Activated naive CD4-positive, alpha-beta T cell treated with anti-CD3 and anti-CD28 coated beads, Interleukin-2, amount 10 ng/mL, durations not matched to agents 7 days and 5 days (primary cell): ENCODE results near the gene KRTAP4-3.
A peak's percentile ranks its signal among the peaks of the same experiment; 100 is the strongest.
"Not testable (repeated sequence)": the region's sequence is repeated elsewhere in the genome, so short reads cannot be mapped to it uniquely, and the experiment has no call there.

Experiments used
- CTCF ChIA-PET: fragments of 350-600 bp; sonication (Branson Sonifier 250); formaldehyde crosslinking; loops from one replicate; lab custom pipeline; 2021; ENCODE audit warnings: antibody characterized with exemption; lab: Charles Lee
- DNase-seq: peaks from one replicate; pipeline ENCODE4 v3.0.0-alpha.2; 2020
- H3K27ac Mint-ChIP-seq: one replicate; pipeline ENCODE4 v1.8.0; 2021; ENCODE audit warnings: mild to moderate bottlenecking, moderate library complexity, mixed read lengths
- H3K27me3 Mint-ChIP-seq: one replicate; pipeline ENCODE4 v1.8.0; 2021; ENCODE audit warnings: mild to moderate bottlenecking, mixed read lengths
- H3K36me3 Mint-ChIP-seq: one replicate; pipeline ENCODE4 v1.8.0; 2021; ENCODE audit warnings: mixed read lengths
- H3K4me1 Mint-ChIP-seq: one replicate; pipeline ENCODE4 v1.8.0; 2021; ENCODE audit warnings: mixed read lengths
- H3K4me3 Mint-ChIP-seq: one replicate; pipeline ENCODE4 v1.8.0; 2021; ENCODE audit warnings: mild to moderate bottlenecking, moderate library complexity, mixed read lengths
- H3K9me3 Mint-ChIP-seq: one replicate; pipeline ENCODE4 v1.8.0; 2021; ENCODE audit warnings: mixed read lengths

Gene KRTAP4-3

DNA sequence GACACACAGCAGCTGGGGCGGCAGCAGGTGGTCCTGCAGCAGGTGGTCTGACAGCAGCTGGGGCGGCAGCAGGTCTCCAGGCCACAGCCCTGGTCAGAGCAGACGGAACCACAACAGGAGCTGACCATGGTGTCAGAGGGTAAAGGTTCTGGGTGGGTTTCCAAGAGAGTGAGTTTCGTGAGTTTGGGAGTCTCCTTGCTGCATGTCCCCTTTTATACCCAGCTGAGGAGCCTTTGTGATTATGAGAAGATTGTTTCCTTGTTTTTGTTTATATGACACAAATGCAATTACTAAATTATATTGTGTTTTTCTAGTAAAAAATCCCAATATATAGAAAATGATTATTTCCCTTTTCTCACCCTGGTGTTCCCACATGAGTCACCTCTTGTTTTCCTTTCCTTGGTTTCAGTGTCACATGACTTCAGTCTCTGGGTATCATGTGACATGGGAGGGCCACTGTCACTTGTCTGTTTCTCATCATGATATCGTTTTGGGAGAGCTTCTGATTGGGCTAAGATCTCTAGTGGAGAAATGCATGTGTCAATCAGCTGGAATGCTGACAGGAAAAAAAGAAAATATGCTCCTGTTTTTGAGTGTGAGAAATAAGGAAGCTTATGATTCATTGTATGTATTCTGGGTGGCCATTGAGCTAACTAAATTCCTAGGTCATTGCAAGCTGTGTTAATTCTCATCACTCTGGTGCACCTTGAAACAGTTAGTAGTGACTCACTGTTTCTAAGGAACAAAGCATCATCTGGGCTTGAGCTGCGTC lies 27.5 kb downstream of the KRTAP4-3 start, which contains the start of gene KRTAP4-6:
Gene KRTAP4-6, minus strand, starts transcription at position 185 of the 772 bp plus-strand sequence. Its CDS starts 57 bp downstream, at position 128.
- DNase-seq, result no peak
- Mint-ChIP-seq H3K27me3 (peaks cover 4% of the 10 kb centered on the region), H3K27ac (no peak within 1 kb of the TSS), H3K36me3 (no peaks in the 10 kb centered on the region), H3K9me3 (peaks cover 24% of the 10 kb centered on the region), H3K4me3 (no peak within 1 kb of the TSS), H3K4me1 (no peaks in the 10 kb centered on the region)
- CTCF ChIA-PET, result no interaction called here

DNA sequence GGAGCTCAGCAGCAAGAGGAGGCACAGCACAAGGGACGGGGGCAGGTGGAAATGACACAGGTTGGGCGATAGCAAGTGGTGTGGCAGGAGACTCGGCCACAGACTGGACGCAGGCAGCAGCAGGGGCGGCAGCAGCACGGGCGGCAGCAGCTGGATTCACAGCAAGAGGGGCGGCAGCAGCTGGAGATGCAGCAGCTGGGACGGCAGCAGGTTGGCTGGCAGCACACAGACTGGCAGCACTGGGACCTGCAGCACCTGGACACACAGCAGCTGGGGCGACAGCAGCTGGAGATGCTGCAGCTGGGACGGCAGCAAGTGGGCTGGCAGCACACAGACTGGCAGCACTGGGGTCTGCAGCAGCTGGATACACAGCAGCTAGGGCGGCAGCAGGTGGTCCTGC lies 28.2 kb downstream of the KRTAP4-3 start:
- H3K27me3 Mint-ChIP-seq, H3K4me1 Mint-ChIP-seq, H3K4me3 Mint-ChIP-seq, DNase-seq, CTCF ChIA-PET, H3K27ac Mint-ChIP-seq, H3K36me3 Mint-ChIP-seq: not testable (repeated sequence)
- peaks cover 24% of the 10 kb centered on the region for H3K9me3 Mint-ChIP-seq

DNA sequence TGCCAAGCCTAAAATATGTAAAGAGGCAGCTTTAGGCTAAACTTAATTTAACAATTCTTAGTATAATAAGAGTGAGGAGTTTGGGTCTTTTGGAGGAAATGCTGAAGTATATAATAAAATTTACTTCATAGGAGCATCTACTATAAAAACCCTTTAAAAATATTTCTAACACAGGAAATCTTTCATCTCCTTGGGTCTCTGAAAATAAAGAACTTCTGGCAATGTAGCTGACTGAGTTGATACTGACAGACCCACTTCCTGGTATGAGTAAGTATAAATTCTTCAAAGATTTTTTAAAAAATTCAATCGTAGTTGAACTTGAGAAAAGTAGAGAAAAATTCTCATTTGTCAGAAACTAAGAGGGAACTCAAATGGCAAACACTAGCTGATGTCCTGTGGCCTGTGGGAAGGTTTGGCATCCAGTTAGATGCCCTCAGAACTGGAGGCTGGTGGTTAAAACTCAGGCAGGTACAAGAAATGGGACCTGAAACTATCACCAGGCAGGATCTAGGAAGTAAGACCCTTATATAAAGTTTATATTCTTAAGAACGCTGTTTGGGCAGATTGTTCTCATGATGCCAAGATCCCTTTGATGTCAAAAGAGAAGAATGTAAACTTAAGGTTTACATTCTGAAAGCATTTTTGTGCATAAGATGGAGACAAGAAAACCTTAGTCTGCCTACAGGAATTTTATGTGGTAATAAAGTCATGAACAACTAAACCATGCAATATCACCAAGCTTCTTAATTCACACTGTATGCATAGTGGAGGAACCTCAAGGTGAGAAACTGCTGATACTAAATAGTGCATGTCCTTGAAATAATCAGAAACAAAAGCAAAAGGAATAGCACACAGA lies 33.9 kb downstream of the KRTAP4-3 start:
- no peak overlapping the region for H3K27ac Mint-ChIP-seq
- H3K9me3 Mint-ChIP-seq, result peaks cover 2% of the 10 kb centered on the region
- no peak for DNase-seq
- CTCF ChIA-PET, result no interaction called here
- H3K4me1 Mint-ChIP-seq, result no peaks in the 10 kb centered on the region
- H3K27me3 Mint-ChIP-seq, result no peaks in the 10 kb centered on the region
- no peak overlapping the region for H3K4me3 Mint-ChIP-seq
- H3K36me3 Mint-ChIP-seq, result no peaks in the 10 kb centered on the region

DNA sequence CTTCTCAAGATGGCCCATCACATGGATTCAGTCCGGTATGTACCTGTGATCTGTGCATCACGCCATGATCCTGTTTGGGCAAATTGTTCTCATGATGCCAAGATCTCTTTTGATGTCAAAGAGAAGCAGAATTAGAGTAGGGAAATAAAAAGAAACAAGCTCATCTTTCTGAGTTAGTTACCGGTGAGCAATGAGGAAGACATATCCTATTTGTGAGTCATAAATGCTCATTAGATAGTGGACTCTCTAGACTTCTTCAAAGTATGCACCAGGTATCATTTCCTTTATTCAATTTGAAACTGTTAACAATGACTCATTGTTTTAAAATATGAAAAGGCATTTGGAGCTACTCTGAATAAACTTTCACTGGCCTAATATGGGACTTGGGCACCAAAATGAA lies 36.0 kb downstream of the KRTAP4-3 start:
- Mint-ChIP-seq H3K27ac (no peak overlapping the region), H3K36me3 (no peaks in the 10 kb centered on the region), H3K4me3 (no peak overlapping the region), H3K9me3 (no peaks in the 10 kb centered on the region), H3K4me1 (no peaks in the 10 kb centered on the region), H3K27me3 (no peaks in the 10 kb centered on the region)
- no peak for DNase-seq
- CTCF ChIA-PET, result no interaction called here

DNA sequence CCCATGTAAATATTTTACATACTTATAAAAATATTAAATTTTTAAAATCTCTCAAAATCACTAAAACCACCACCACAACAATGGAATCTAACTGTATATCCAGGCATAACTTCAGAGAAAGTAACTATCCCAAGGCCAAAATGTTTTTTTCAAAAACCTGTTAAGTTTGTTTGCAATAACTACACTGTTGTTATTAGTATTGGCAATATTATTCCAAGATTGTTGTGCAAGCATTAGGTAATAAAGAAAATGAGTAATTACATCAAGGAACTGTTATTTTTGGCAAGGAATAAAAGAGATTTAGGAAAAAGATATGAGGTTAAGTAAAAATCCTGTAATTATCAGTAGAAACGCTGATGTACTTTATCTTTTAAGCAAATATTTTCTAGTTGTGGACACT lies 40.6 kb downstream of the KRTAP4-3 start:
- CTCF ChIA-PET, result no interaction called here
- Mint-ChIP-seq H3K4me1 (peaks cover 22% of the 10 kb centered on the region), H3K9me3 (no peaks in the 10 kb centered on the region), H3K4me3 (no peak overlapping the region), H3K27me3 (peaks cover 3% of the 10 kb centered on the region), H3K27ac (no peak overlapping the region), H3K36me3 (no peaks in the 10 kb centered on the region)
- no peak for DNase-seq

DNA sequence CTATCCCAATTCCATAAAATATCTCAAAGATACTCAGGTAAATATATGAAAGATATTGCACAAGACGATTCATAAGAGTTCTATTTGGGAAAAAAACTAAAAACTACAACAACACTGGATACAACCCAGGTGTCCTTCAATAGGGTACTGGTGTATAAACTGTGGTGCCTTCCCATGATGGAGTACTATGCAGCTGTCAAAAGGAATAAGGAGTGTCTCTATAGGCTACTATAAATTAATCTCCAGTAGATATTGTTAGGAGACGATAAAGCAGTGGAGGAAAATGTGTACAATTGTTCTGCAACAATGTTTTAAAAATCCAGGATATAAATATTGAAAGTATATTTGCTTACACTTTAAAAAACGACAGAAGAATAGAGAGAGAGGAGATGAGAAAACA lies 41.6 kb downstream of the KRTAP4-3 start:
- H3K36me3 Mint-ChIP-seq, result no peaks in the 10 kb centered on the region
- H3K27me3 Mint-ChIP-seq, result peaks cover 3% of the 10 kb centered on the region
- H3K9me3 Mint-ChIP-seq, result no peaks in the 10 kb centered on the region
- H3K4me1 Mint-ChIP-seq, result peaks cover 22% of the 10 kb centered on the region
- H3K4me3 Mint-ChIP-seq, result no peak overlapping the region
- CTCF ChIA-PET, result no interaction called here
- H3K27ac Mint-ChIP-seq, result no peak overlapping the region
- no peak for DNase-seq

DNA sequence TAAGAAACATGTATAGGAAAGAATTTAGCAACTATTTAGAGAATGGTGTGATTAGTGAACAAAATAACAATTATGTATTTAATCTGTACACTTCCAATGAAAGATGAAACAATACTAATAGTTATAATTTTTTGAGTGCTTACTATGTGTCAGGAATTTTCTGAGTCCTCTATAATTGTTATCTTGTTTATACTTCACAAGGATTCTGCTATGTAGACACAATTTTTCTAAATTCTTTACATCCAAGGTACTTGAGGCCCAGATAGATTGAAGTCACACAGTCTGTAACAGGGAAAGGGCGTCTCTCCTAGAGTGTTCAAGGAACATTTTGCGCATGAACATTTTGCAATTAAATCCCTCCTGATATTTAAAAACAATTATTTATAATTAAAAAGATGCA lies 43.0 kb downstream of the KRTAP4-3 start:
- H3K27ac Mint-ChIP-seq, result no peak overlapping the region
- DNase-seq, result no peak
- peaks cover 3% of the 10 kb centered on the region for H3K9me3 Mint-ChIP-seq
- peaks cover 30% of the 10 kb centered on the region for H3K4me1 Mint-ChIP-seq
- peaks cover 4% of the 10 kb centered on the region for H3K36me3 Mint-ChIP-seq
- CTCF ChIA-PET, result no interaction called here
- H3K27me3 Mint-ChIP-seq, result peaks cover 3% of the 10 kb centered on the region
- no peak overlapping the region for H3K4me3 Mint-ChIP-seq

DNA sequence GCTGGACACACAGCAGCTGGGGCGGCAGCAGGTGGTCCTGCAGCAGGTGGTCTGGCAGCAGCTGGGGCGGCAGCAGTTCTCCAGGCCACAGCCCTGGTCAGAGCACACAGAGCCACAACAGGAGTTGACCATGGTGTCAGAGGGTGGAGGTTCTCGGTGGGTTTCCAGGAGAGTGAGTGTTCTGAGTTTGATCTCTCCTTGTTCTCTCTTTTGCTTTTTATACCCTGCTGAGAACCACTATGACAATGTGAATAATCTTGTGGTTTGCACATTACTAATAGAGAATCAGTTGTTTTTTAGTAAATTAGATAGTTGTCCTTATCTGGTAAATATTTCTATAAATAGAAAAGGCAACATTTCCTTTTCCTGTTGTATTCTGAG lies 44.0 kb downstream of the KRTAP4-3 start, which contains the start of gene KRTAP4-12:
Gene KRTAP4-12, minus strand, starts transcription at position 192 of the 381 bp plus-strand sequence. Its CDS starts 60 bp downstream, at position 132.
- H3K9me3 Mint-ChIP-seq, H3K27me3 Mint-ChIP-seq, H3K36me3 Mint-ChIP-seq, H3K4me3 Mint-ChIP-seq, H3K27ac Mint-ChIP-seq, DNase-seq, CTCF ChIA-PET: not testable (repeated sequence)
- peaks cover 33% of the 10 kb centered on the region for H3K4me1 Mint-ChIP-seq

DNA sequence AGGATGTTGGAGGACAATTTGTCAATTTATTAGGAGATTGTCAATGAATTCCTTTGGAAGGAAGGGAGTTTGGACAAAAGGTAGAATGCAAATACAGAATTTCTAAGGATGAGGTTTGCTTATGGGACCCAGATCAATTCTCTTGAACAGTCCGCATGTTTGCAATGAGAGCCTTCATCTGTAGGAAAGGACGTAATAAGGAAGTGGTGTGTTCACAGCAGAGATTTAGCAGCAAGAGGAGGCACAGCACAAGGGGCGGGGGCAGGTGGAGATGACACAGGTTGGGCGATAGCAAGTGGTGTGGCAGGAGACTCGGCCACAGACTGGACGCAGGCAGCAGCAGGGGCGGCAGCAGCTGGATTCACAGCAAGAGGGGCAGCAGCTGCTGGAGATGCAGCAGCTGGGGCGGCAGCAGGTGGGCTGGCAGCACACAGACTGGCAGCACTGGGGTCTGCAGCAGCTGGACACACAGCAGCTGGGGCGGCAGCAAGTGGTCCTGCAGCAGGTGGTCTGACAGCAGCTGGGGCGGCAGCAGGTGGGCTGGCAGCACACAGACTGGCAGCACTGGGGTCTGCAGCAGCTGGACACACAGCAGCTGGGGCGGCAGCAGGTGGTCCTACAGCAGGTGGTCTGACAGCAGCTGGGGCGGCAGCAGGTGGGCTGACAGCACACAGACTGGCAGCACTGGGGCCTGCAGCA lies 44.6 kb downstream of the KRTAP4-3 start:
- DNase-seq, CTCF ChIA-PET, H3K9me3 Mint-ChIP-seq, H3K36me3 Mint-ChIP-seq, H3K27ac Mint-ChIP-seq, H3K27me3 Mint-ChIP-seq, H3K4me3 Mint-ChIP-seq: not testable (repeated sequence)
- peaks cover 33% of the 10 kb centered on the region for H3K4me1 Mint-ChIP-seq

DNA sequence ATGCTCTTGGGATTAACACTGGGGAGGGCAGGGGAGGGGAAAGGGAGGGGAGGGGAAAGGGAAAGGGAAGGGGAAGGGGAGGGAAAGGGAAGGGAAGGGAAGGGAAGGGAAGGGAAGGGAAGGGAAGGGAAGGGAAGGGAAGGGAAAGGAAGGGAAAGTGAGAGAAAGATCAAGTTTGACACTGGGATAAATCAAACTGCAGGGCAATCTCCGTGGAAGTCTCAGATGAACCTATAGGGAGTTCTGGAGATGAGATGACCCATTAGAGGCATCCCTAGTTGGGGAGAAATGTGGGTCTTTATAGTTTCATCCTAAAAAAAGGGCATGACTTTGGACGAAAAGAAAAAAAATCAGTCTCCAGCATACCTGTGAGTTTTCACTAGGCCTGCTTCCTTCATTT lies 46.3 kb downstream of the KRTAP4-3 start:
- peaks cover 5% of the 10 kb centered on the region for H3K9me3 Mint-ChIP-seq
- H3K4me3 Mint-ChIP-seq, result no peak overlapping the region
- peaks cover 15% of the 10 kb centered on the region for H3K27me3 Mint-ChIP-seq
- peaks cover 33% of the 10 kb centered on the region for H3K4me1 Mint-ChIP-seq
- H3K27ac Mint-ChIP-seq, result no peak overlapping the region
- CTCF ChIA-PET, result no interaction called here
- H3K36me3 Mint-ChIP-seq, result peaks cover 4% of the 10 kb centered on the region
- DNase-seq, result no peak

DNA sequence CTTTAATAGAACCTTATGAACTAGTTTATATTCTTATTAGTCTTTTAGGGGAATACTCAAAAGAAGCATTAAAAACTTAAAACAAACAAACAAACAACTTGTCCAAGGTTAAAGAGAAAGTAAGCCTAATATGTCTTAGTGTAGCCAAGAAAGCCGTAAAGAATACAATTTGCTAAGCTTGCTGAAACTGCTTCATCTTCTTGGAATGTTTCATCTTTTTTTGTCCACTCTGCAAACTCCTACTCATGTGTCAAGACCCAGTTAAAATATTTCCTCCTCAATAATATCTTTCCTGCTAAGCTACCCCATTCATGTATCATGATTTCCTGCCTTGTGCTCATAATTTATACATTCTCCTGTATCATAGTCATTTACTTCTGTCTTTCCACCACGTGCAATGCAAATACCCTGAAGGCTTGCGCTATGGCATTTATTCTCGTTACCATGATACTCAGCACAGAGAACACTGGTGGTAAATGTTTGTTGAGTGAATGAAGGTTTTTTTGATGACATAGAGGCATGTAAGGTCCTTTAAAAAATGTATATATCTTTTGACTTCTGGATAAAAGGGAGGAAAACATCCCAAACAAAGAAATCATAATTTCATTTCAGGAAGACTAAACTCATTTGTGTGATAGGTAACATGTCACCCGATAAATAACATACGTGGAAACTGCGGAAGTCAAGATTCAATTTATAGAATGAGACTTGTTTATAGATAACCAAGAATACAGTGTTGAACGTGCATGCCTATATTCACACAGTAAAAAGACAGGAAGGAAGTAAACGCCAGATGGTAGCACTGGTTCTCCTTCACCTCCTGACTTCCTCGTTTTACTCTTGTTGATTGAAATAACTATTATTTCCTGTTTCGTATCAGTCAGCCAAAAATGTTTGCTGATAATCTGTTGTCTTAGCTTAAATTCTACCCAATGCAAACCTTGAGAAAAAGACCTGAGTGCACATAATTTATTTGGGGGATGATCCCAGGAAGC lies 48.0 kb downstream of the KRTAP4-3 start:
- Mint-ChIP-seq H3K27ac (peak overlapping the region; percentile 73), H3K4me1 (peaks cover 22% of the 10 kb centered on the region), H3K27me3 (peaks cover 12% of the 10 kb centered on the region)
- not testable (repeated sequence) for H3K4me3 Mint-ChIP-seq, DNase-seq, H3K9me3 Mint-ChIP-seq, H3K36me3 Mint-ChIP-seq
- CTCF ChIA-PET, result interaction anchor here (0.6 kb wide), 1 partner anchor 201 kb away, joined by 3 read pairs; no protein-coding TSS in a partner anchor

DNA sequence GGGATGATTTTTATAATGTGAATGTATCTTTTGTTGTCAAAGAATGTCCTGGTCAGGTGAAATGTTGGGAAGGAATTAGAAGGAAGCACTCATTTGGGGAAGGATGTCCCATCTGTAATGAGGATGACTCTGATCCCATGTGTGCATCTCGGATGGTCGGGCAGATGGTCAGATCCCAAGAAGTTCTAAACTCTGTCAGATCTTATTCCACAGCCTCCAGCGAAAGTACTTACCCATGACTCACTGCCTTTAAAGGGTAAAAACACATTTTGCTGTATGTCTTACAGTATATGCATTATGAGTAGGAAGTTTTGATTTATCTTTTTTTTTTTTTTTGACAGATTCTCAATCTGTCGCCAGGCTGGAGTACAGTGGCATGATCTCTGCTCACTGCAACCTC lies 49.3 kb downstream of the KRTAP4-3 start:
- H3K9me3 Mint-ChIP-seq, result peaks cover 5% of the 10 kb centered on the region
- DNase-seq, result no peak
- no peak overlapping the region for H3K27ac Mint-ChIP-seq
- peaks cover 4% of the 10 kb centered on the region for H3K36me3 Mint-ChIP-seq
- H3K4me1 Mint-ChIP-seq, result peaks cover 16% of the 10 kb centered on the region
- no peak overlapping the region for H3K4me3 Mint-ChIP-seq
- peaks cover 20% of the 10 kb centered on the region for H3K27me3 Mint-ChIP-seq
- CTCF ChIA-PET, result no interaction called here

DNA sequence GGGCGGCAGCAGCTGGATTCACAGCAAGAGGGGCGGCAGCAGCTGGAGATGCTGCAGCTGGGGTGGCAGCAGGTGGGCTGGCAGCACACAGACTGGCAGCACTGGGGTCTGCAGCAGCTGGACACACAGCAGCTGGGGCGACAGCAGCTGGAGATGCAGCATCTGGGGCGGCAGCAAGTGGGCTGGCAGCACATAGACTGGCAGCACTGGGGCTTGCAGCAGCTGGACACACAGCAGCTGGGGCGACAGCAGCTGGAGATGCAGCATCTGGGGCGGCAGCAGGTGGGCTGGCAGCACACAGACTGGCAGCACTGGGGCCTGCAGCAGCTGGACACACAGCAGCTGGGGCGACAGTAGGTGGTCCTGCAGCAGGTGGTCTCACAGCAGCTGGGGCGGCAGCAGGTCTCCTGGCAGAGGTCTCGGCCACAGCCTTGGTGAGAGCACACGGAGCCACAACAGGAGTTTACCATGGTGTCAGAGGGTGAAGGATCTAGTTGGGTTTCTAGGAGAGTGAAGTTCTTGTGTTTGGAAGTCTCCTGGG lies 50.1 kb downstream of the KRTAP4-3 start, which contains the start of gene KRTAP4-11:
Gene KRTAP4-11, minus strand, starts transcription at position 528 of the 541 bp plus-strand sequence. Its CDS starts 58 bp downstream, at position 470.
- H3K4me3 Mint-ChIP-seq, CTCF ChIA-PET, H3K9me3 Mint-ChIP-seq, DNase-seq, H3K27ac Mint-ChIP-seq, H3K36me3 Mint-ChIP-seq: not testable (repeated sequence)
- Mint-ChIP-seq H3K4me1 (peaks cover 11% of the 10 kb centered on the region), H3K27me3 (peaks cover 20% of the 10 kb centered on the region)
